Esophagus muscularis mucosa (tissue), 4 donors: ENCODE data around the gene ZC3H18. TPM values are rescaled to one million over a fixed set of nuclear protein-coding genes. Genes with fewer than 3 reads are reported as not detected.

ENCODE experiments used
- DNase-seq: peaks from one replicate; pipeline ENCODE4 v3.0.0-alpha.2; 2017; ENCODE audit errors: extremely low spot score
- H3K27ac ChIP-seq, 4 donors: fragments of 200-600 bp; sonication (generic); replicated peaks in 1 of 4; 1 replicate in 3 of 4; 2 replicates in 1 of 4; pipeline ENCODE4 v1.5.1; 2016 to 2019; ENCODE audit warnings: mild to moderate bottlenecking in 1 of 4
- H3K27me3 ChIP-seq, 4 donors: fragments of 200-600 bp; sonication (generic); one replicate each; pipeline versions ENCODE4 v1.5.1 to v1.6.0; 2016 to 2019
- H3K36me3 ChIP-seq, 4 donors: fragments of 200-600 bp; sonication (generic); one replicate each; pipeline ENCODE4 v1.5.1; 2016 to 2019
- H3K4me1 ChIP-seq, 4 donors: fragments of 200-600 bp; sonication (generic); one replicate each; pipeline ENCODE4 v1.5.1; 2016 to 2019
- H3K4me3 ChIP-seq, 4 donors: fragments of 200-600 bp; sonication (generic); 1 replicate in 2 of 4; 2 replicates in 2 of 4; pipeline ENCODE4 v1.5.1; 2016 to 2019; ENCODE audit warnings: mild to moderate bottlenecking in 4 of 4, moderate library complexity in 1 of 4
- H3K9me3 ChIP-seq, 4 donors: fragments of 200-600 bp; sonication (generic); 1 replicate in 3 of 4; 2 replicates in 1 of 4; pipeline ENCODE4 v1.5.1; 2016 to 2019
- EP300 ChIP-seq: sonication (generic); formaldehyde crosslinking; IDR thresholded peaks from one replicate; pipeline ENCODE4 v1.6.1; 2017; ENCODE audit warnings: antibody characterized with exemption
- POLR2A ChIP-seq: fragments of 450-650 bp; IDR thresholded peaks from one replicate; pipeline ENCODE4 v1.6.1; 2017; ENCODE audit warnings: antibody characterized with exemption, moderate library complexity, mild to moderate bottlenecking, low read depth
- POLR2AphosphoS5 ChIP-seq, 2 donors: sonication (generic); formaldehyde crosslinking; IDR thresholded peaks; one replicate each; pipeline ENCODE4 v1.6.1; 2017; ENCODE audit warnings: antibody characterized with exemption in 2 of 2
- WGBS: methylation state at CpG from one replicate; pipeline ENCODE4 v1.1.5; 2018; 5-methylcytosine and 5-hydroxymethylcytosine counted together
- intact Hi-C: fragments of 100-400 bp; cut with DNase I; formaldehyde crosslinking; loops from one replicate; pipeline ENCODE4 v1.15.1; 2023
- total RNA-seq, 4 donors: library from RNA; depleted of rRNA; stranded (reverse); fragments of >200 nt; gene quantifications; one replicate each; pipeline versions ENCODE4 v1.1.0 to v1.2.1, GENCODE V29; 2016
- TF ChIP-seq, protein P1 (sequence below), 3 experiments: fragments of 200-600 bp in 2 of 3; fragments of 450-650 bp in 1 of 3; sonication (generic) in 2 of 3; IDR thresholded peaks; one replicate each; pipeline ENCODE4 v1.5.1; 2017 to 2019; ENCODE audit warnings: antibody characterized with exemption in 3 of 3, mild to moderate bottlenecking in 2 of 3, moderate library complexity in 1 of 3

The ZC3H18 gene
- total RNA-seq, 4 donors from 2014 or later = 15.9 to 29.1 (median 26.6) TPM

DNA sequence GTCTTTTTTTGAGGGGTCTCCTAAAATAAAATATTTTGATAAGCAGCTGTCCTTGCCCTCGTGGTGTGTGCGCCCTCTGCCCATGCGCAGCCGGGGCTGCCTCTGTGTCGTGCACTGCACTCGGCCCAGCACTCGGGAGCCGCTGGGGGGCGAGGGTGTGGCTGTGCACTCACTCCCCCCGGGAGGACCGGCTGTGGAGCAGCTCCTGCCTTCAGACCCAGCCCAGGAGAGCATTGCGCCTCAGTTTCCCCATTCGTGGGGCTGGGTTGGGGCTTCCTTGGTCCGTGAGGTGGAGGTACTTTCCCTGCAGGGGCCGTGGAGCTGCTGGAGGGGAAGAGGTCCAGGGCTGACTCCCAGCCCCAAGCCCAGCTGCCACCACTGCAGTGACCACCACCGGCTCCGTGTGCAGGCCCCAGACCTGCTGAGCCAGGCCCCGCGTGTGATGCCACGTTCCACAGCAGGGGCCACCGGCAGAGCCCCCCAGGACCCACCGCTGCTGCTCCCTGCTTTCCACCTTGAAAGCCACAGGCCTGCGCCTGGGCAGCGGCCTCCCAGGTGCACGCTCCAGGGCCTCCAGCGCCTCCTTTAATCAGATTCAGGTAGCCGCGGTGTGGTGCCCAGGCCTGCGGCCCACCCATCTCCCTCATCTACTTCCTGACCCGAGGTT lies 61.9 kb downstream of the ZC3H18 start:
- no peaks in the 10 kb centered on the region for H3K9me3 ChIP-seq
- TF ChIP-seq POLR2AphosphoS5 (IDR thresholded peaks at IDR 0.05) (no peak), POLR2A (no peak), EP300 (no peak)
- TF ChIP-seq, protein P1, sequence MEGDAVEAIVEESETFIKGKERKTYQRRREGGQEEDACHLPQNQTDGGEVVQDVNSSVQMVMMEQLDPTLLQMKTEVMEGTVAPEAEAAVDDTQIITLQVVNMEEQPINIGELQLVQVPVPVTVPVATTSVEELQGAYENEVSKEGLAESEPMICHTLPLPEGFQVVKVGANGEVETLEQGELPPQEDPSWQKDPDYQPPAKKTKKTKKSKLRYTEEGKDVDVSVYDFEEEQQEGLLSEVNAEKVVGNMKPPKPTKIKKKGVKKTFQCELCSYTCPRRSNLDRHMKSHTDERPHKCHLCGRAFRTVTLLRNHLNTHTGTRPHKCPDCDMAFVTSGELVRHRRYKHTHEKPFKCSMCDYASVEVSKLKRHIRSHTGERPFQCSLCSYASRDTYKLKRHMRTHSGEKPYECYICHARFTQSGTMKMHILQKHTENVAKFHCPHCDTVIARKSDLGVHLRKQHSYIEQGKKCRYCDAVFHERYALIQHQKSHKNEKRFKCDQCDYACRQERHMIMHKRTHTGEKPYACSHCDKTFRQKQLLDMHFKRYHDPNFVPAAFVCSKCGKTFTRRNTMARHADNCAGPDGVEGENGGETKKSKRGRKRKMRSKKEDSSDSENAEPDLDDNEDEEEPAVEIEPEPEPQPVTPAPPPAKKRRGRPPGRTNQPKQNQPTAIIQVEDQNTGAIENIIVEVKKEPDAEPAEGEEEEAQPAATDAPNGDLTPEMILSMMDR (IDR thresholded peaks at IDR 0.05) = no peak
- peaks cover 17 to 23% (median 20%) of the 10 kb centered on the region in 4 donors for H3K4me1 ChIP-seq
- DNase-seq = no peak
- no peak overlapping the region for H3K4me3 ChIP-seq
- intact Hi-C loops = no loop called here
- H3K36me3 ChIP-seq = peaks cover 52 to 67% (median 58%) of the 10 kb centered on the region in 4 donors
- H3K27ac ChIP-seq = no peak overlapping the region
- 89% methylated on average over 20 of the region's 30 CpGs for WGBS
- H3K27me3 ChIP-seq = peaks cover 0 to 41% (median 0%) of the 10 kb centered on the region in 4 donors

DNA sequence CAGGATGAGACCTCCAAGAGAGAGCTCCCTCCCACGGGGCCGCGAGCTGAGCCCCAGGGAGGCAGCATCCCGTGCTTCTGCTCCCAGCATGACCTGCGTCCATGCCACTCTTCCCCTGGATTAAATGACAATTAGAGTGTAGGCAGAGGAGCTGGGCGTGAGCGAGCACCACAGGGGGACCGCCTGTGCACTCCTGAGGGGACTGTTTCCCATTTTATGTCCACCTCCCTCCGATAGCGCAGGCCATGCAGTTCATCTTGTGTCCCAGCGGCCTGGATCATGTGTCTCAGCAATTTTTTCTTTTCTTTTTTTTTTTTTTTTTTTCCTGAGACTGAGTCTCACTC lies 62.4 kb downstream of the ZC3H18 start:
- peaks cover 0 to 45% (median 0%) of the 10 kb centered on the region in 4 donors for H3K27me3 ChIP-seq
- H3K4me1 ChIP-seq = peaks cover 17 to 23% (median 20%) of the 10 kb centered on the region in 4 donors
- no peaks in the 10 kb centered on the region for H3K9me3 ChIP-seq
- intact Hi-C loops = no loop called here
- WGBS = 97% methylated on average over 7 of the region's 11 CpGs
- peaks cover 47 to 62% (median 53%) of the 10 kb centered on the region in 4 donors for H3K36me3 ChIP-seq
- TF ChIP-seq POLR2A (no peak), EP300 (no peak), POLR2AphosphoS5 (IDR thresholded peaks at IDR 0.05) (no peak)
- TF ChIP-seq, protein P1 (IDR thresholded peaks at IDR 0.05) = no peak
- no peak overlapping the region for H3K27ac ChIP-seq
- H3K4me3 ChIP-seq = no peak overlapping the region
- DNase-seq = no peak

DNA sequence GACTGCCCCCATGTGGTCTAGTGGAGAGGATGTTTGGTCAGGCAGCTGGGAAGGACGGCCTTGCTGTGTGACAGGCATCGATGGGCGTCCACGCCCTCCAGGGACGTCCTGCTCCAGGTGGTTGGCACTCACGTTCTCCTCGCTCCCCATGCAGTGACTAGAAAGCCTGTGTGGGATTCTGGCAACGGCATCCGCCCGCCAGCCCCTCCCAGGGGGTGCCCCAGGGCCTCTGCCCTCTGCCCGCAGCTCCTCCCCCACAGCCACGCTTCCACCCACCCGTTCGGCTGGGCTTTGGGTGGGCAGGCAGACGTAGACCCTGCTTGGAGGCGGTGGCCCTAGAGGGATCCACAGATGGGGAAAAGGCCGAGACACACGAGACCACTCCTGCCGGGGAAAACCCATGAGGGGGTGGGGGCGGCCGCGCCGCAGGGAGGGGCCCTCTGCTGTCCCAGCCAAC lies 63.5 kb downstream of the ZC3H18 start:
- no CpG with 5 or more reads among the region's 23 CpGs for WGBS
- DNase-seq = no peak
- no peak for TF ChIP-seq EP300
- TF ChIP-seq, protein P1 (IDR thresholded peaks at IDR 0.05) = peak in 1 of 3 experiments; percentile 6
- TF ChIP-seq POLR2AphosphoS5 (IDR thresholded peaks at IDR 0.05) = no peak
- no peak for TF ChIP-seq POLR2A
- Histone ChIP-seq H3K27ac (no peak overlapping the region), H3K9me3 (no peaks in the 10 kb centered on the region), H3K27me3 (peaks cover 0 to 56% (median 8%) of the 10 kb centered on the region in 4 donors), H3K36me3 (peaks cover 36 to 50% (median 41%) of the 10 kb centered on the region in 4 donors), H3K4me1 (peaks cover 15 to 22% (median 18%) of the 10 kb centered on the region in 4 donors), H3K4me3 (peak overlapping the region; percentile 47 to 56 (median 50))
- intact Hi-C loops = no loop called here

DNA sequence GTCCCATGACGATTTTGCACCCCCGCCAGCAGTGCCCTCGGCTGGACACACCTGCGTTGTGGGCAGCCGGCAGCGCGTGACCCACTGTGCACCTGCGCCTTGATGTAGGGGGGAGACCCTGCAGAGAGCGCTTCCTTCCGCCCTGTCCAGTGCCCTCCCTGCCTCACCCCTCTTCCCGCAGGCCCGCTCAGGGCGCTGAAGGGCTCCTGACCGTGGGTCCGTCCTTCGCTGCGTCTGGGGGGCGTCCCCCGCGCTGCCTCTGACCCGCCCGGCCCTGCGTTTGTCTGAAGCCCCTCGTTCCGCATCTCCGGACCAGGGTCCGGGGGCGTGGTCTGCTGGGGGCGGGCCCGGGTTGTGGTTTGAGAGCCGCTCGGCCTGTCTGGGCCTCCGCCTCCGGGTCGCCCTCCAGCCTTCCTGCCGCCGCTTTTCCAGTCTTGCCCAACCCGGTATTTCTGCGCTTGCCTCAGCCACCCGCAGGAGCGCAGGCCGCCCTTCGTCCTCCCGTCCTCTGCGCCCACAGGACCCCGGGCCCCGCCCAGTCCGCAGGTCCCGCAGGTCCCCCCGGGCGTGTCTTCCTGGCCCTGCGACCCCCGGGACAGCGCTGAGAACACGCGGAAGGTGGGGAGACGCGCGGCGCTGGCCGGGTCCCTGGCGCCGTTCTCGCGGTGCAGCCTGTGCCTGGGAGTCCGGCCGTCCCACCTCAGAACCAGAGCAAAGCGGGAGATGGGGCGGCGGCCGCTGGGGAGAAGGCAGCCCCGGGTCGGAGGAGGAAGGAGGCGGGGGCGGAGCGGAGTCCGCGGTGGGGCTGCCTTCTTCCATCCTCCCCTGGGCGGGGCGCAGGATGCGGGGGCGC lies 64.2 kb downstream of the ZC3H18 start:
- Histone ChIP-seq H3K27me3 (peaks cover 0 to 63% (median 14%) of the 10 kb centered on the region in 4 donors), H3K36me3 (peaks cover 33 to 44% (median 35%) of the 10 kb centered on the region in 4 donors), H3K4me3 (peak overlapping the region; percentile 47 to 56 (median 50)), H3K27ac (peak overlapping the region in 1 of 4 donors; percentile 42), H3K9me3 (no peaks in the 10 kb centered on the region), H3K4me1 (peaks cover 13 to 28% (median 18%) of the 10 kb centered on the region in 4 donors)
- no peak for DNase-seq
- intact Hi-C loops = no loop called here
- TF ChIP-seq EP300 (no peak), POLR2AphosphoS5 (IDR thresholded peaks at IDR 0.05) (no peak), POLR2A (no peak)
- TF ChIP-seq, protein P1 (IDR thresholded peaks at IDR 0.05) = no peak
- 4% methylated on average over 23 of the region's 82 CpGs for WGBS
